ENCODE results near the gene ZBTB33. TPM values are rescaled to one million over a fixed set of nuclear protein-coding genes. Genes with fewer than 3 reads are reported as not detected.

The ZBTB33 gene
- total and polyA plus RNA-seq, 2 experiments from 2014 or later = 3.9 to 14.0 TPM

DNA sequence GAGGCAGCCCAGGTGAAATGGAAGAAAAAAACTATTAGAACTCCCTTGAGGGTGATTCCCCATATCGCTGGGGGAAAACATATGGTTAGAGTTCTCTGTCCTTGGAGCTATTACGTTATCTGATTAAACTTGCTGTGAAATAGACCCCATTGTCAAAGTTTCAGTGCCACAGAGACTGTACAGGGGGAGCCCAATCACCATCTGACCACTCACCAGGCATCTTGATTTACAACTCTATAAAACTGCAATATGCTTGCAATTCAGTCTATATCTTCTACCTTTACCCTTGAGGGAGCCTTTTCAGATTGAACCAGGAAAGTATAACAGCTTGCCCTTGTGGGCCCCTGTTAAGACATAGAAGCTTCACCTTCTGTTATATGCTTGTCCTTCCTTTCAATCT is 42.4 kb downstream of the ZBTB33 start:
- Histone ChIP-seq H3K27ac (ENCODE audit: low read depth) (no peak overlapping the region), H3K4me2 (no peak overlapping the region), H3K36me3 (ENCODE audit: insufficient read depth) (no peaks in the 10 kb centered on the region), H3K9me2 (ENCODE audit: insufficient read depth) (no peaks in the 10 kb centered on the region), H4K20me1 (replicated peaks; ENCODE audit: insufficient read depth) (no peaks in the 10 kb centered on the region), H3K27me3 (ENCODE audit: insufficient read depth) (no peaks in the 10 kb centered on the region), H2AFZ (no peak overlapping the region), H3K4me1 (ENCODE audit: insufficient read depth) (no peaks in the 10 kb centered on the region), H3K79me2 (replicated peaks; ENCODE audit: insufficient read depth) (no peaks in the 10 kb centered on the region), H3F3A (replicated peaks; ENCODE audit: low read depth) (no peaks in the 10 kb centered on the region), H3K4me3 (no peak overlapping the region)
- ATAC-seq (no peak), DNase-seq (ENCODE audit: low spot score) (no peak)
- H3K4me1 Mint-ChIP-seq = peaks cover 2% of the 10 kb centered on the region; the same call in 1 of the 3 replicates
- H3K36me3 Mint-ChIP-seq (ENCODE audit: low read depth) = no peaks in the 10 kb centered on the region
- no peaks in the 10 kb centered on the region for H3K9me3 Mint-ChIP-seq
- H3K27me3 Mint-ChIP-seq (ENCODE audit: insufficient read depth, low read depth, poor library complexity) = no peaks in the 10 kb centered on the region
- no peak overlapping the region for H3K27ac Mint-ChIP-seq
- H3K4me3 Mint-ChIP-seq = no peak overlapping the region
- TF ChIP-seq CREB1 (CRISPR knock-in tag; IDR thresholded peaks at IDR 0.05; ENCODE audit: low read depth) = no peak
- no peak for TF ChIP-seq POLR2AphosphoS5 (IDR thresholded peaks at IDR 0.05; ENCODE audit: low read depth)

- DNase-seq (ENCODE audit: low spot score) (no peak), ATAC-seq (no peak)
- no peaks in the 10 kb centered on the region for H3K4me1 ChIP-seq (ENCODE audit: insufficient read depth)
- no peak overlapping the region for H3K4me2 ChIP-seq
- no peak overlapping the region for H3K4me3 Mint-ChIP-seq
- H3K27ac ChIP-seq (ENCODE audit: low read depth) = no peak overlapping the region
- H3K27ac Mint-ChIP-seq = no peak overlapping the region
- H3K9me3 Mint-ChIP-seq = no peaks in the 10 kb centered on the region
- no peaks in the 10 kb centered on the region for H3K36me3 ChIP-seq (ENCODE audit: insufficient read depth)
- no peaks in the 10 kb centered on the region for H3K4me1 Mint-ChIP-seq
- H3K4me3 ChIP-seq = no peak overlapping the region
- H3F3A ChIP-seq (replicated peaks; ENCODE audit: low read depth) = no peaks in the 10 kb centered on the region
- no peaks in the 10 kb centered on the region for H3K9me2 ChIP-seq (ENCODE audit: insufficient read depth)
- H3K79me2 ChIP-seq (replicated peaks; ENCODE audit: insufficient read depth) = no peaks in the 10 kb centered on the region
- no peak overlapping the region for H2AFZ ChIP-seq
- H3K27me3 ChIP-seq (ENCODE audit: insufficient read depth) = no peaks in the 10 kb centered on the region
- no peaks in the 10 kb centered on the region for H4K20me1 ChIP-seq (replicated peaks; ENCODE audit: insufficient read depth)
- no peaks in the 10 kb centered on the region for H3K36me3 Mint-ChIP-seq (ENCODE audit: low read depth)
- no peaks in the 10 kb centered on the region for H3K27me3 Mint-ChIP-seq (ENCODE audit: insufficient read depth, low read depth, poor library complexity)
- no peak for TF ChIP-seq EZH2 (IDR thresholded peaks at IDR 0.05; ENCODE audit: low read depth, unreplicated experiment)
- TF ChIP-seq EZH2phosphoT487 (IDR thresholded peaks at IDR 0.05; ENCODE audit: unreplicated experiment) = no peak
- TF ChIP-seq CREB1 (CRISPR knock-in tag; IDR thresholded peaks at IDR 0.05; ENCODE audit: low read depth) = no peak
- TF ChIP-seq, protein P1, sequence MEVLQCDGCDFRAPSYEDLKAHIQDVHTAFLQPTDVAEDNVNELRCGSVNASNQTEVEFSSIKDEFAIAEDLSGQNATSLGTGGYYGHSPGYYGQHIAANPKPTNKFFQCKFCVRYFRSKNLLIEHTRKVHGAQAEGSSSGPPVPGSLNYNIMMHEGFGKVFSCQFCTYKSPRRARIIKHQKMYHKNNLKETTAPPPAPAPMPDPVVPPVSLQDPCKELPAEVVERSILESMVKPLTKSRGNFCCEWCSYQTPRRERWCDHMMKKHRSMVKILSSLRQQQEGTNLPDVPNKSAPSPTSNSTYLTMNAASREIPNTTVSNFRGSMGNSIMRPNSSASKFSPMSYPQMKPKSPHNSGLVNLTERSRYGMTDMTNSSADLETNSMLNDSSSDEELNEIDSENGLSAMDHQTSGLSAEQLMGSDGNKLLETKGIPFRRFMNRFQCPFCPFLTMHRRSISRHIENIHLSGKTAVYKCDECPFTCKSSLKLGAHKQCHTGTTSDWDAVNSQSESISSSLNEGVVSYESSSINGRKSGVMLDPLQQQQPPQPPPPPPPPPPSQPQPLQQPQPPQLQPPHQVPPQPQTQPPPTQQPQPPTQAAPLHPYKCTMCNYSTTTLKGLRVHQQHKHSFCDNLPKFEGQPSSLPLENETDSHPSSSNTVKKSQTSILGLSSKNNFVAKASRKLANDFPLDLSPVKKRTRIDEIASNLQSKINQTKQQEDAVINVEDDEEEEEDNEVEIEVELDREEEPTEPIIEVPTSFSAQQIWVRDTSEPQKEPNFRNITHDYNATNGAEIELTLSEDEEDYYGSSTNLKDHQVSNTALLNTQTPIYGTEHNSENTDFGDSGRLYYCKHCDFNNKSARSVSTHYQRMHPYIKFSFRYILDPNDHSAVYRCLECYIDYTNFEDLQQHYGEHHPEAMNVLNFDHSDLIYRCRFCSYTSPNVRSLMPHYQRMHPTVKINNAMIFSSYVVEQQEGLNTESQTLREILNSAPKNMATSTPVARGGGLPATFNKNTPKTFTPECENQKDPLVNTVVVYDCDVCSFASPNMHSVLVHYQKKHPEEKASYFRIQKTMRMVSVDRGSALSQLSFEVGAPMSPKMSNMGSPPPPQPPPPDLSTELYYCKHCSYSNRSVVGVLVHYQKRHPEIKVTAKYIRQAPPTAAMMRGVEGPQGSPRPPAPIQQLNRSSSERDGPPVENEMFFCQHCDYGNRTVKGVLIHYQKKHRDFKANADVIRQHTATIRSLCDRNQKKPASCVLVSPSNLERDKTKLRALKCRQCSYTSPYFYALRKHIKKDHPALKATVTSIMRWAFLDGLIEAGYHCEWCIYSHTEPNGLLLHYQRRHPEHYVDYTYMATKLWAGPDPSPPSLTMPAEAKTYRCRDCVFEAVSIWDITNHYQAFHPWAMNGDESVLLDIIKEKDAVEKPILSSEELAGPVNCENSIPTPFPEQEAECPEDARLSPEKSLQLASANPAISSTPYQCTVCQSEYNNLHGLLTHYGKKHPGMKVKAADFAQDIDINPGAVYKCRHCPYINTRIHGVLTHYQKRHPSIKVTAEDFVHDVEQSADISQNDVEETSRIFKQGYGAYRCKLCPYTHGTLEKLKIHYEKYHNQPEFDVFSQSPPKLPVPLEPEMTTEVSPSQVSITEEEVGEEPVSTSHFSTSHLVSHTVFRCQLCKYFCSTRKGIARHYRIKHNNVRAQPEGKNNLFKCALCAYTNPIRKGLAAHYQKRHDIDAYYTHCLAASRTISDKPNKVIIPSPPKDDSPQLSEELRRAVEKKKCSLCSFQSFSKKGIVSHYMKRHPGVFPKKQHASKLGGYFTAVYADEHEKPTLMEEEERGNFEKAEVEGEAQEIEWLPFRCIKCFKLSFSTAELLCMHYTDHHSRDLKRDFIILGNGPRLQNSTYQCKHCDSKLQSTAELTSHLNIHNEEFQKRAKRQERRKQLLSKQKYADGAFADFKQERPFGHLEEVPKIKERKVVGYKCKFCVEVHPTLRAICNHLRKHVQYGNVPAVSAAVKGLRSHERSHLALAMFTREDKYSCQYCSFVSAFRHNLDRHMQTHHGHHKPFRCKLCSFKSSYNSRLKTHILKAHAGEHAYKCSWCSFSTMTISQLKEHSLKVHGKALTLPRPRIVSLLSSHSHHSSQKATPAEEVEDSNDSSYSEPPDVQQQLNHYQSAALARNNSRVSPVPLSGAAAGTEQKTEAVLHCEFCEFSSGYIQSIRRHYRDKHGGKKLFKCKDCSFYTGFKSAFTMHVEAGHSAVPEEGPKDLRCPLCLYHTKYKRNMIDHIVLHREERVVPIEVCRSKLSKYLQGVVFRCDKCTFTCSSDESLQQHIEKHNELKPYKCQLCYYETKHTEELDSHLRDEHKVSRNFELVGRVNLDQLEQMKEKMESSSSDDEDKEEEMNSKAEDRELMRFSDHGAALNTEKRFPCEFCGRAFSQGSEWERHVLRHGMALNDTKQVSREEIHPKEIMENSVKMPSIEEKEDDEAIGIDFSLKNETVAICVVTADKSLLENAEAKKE (CRISPR knock-in tag; IDR thresholded peaks at IDR 0.05) = no peak
- TF ChIP-seq, protein P2, sequence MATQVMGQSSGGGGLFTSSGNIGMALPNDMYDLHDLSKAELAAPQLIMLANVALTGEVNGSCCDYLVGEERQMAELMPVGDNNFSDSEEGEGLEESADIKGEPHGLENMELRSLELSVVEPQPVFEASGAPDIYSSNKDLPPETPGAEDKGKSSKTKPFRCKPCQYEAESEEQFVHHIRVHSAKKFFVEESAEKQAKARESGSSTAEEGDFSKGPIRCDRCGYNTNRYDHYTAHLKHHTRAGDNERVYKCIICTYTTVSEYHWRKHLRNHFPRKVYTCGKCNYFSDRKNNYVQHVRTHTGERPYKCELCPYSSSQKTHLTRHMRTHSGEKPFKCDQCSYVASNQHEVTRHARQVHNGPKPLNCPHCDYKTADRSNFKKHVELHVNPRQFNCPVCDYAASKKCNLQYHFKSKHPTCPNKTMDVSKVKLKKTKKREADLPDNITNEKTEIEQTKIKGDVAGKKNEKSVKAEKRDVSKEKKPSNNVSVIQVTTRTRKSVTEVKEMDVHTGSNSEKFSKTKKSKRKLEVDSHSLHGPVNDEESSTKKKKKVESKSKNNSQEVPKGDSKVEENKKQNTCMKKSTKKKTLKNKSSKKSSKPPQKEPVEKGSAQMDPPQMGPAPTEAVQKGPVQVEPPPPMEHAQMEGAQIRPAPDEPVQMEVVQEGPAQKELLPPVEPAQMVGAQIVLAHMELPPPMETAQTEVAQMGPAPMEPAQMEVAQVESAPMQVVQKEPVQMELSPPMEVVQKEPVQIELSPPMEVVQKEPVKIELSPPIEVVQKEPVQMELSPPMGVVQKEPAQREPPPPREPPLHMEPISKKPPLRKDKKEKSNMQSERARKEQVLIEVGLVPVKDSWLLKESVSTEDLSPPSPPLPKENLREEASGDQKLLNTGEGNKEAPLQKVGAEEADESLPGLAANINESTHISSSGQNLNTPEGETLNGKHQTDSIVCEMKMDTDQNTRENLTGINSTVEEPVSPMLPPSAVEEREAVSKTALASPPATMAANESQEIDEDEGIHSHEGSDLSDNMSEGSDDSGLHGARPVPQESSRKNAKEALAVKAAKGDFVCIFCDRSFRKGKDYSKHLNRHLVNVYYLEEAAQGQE (IDR thresholded peaks at IDR 0.05; ENCODE audit: unreplicated experiment) = no peak
- no peak for TF ChIP-seq STAT1 (IDR thresholded peaks at IDR 0.05; ENCODE audit: unreplicated experiment)
- TF ChIP-seq ZNF114 (CRISPR knock-in tag; IDR thresholded peaks at IDR 0.05) = no peak
- TF ChIP-seq, protein P3, sequence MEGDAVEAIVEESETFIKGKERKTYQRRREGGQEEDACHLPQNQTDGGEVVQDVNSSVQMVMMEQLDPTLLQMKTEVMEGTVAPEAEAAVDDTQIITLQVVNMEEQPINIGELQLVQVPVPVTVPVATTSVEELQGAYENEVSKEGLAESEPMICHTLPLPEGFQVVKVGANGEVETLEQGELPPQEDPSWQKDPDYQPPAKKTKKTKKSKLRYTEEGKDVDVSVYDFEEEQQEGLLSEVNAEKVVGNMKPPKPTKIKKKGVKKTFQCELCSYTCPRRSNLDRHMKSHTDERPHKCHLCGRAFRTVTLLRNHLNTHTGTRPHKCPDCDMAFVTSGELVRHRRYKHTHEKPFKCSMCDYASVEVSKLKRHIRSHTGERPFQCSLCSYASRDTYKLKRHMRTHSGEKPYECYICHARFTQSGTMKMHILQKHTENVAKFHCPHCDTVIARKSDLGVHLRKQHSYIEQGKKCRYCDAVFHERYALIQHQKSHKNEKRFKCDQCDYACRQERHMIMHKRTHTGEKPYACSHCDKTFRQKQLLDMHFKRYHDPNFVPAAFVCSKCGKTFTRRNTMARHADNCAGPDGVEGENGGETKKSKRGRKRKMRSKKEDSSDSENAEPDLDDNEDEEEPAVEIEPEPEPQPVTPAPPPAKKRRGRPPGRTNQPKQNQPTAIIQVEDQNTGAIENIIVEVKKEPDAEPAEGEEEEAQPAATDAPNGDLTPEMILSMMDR (conservative IDR thresholded peaks at IDR 0.05; ENCODE audit: low read depth in 2 of 2) = no peak
- no peak for TF ChIP-seq ETS1 (IDR thresholded peaks at IDR 0.05)
Observed at GRCh38 chrX:120294651-120295050, 44.0 kb downstream of the ZBTB33 start.

All from GM23338 (cell line).